ENCODE results near the gene ATP2A3.

DNA sequence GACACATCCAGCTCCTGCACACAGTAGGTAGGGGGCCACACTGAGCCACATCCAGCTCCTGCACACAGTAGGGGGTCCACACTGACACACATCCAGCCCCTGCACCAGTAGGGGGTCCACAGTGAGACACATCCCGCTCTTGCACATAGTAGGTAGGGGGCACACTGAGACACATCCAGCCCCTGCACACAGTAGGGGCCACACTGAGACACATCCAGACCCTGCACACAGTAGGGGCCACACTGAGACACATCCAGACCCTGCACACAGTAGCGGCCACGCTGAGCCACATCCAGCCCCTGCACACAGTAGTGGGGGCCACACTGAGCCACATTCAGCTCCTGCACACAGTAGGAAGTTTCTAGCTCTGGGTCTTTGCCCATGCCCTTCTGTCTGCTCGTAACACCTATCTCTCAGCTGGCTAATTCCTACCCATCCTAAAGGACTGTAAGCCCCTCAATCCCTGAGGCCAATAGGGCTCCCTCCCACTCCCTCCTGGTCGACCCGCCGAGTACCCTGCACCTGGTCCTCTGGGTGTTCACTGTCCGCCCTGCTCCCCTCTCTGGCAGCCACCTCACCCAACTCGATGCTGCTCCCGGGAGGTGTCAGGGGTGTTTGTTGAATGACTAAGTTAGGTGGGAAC, 9.4 kb upstream of the ATP2A3 start:
- TF ChIP-seq GATA3 (IDR thresholded peaks at IDR 0.05; ENCODE audit: low read depth, low read length) = no peak
- TF ChIP-seq GATA2 (IDR thresholded peaks at IDR 0.05; ENCODE audit: low read depth, low read length) = no peak
